Panc1 (cell line): ENCODE results near the gene TSC22D3. TPM values are rescaled to one million over a fixed set of nuclear protein-coding genes. Genes with fewer than 3 reads are reported as not detected.

Experiments used
- ATAC-seq: fragments of 200-7000 bp; cut with Tn5 transposase; 2 replicates; pipeline ENCODE4 v1.9.1; 2020; ENCODE audit warnings: mild to moderate bottlenecking, moderate library complexity
- BruUV-seq: library from RNA; stranded (reverse); fragments of 400-500 nt; replicated peaks from 2 replicates; lab custom pipeline; 2021; lab: Mats Ljungman, UMichigan
- CTCF ChIA-PET: fragments of 300-600 bp; sonication (Branson Sonifier 250); formaldehyde crosslinking; loops from one replicate; lab custom pipeline; 2022; ENCODE audit warnings: antibody characterized with exemption; lab: Charles Lee
- POLR2A ChIA-PET: fragments of 300-600 bp; sonication (Branson Sonifier 250); formaldehyde crosslinking; loops from one replicate; lab custom pipeline; 2022; ENCODE audit warnings: antibody characterized with exemption; lab: Charles Lee
- DNase-seq: peaks from one replicate; pipeline ENCODE4 v3.0.0-alpha.2; 2010; ENCODE audit warnings: low read depth, low spot score
- H3K27ac ChIP-seq: 2 replicates; pipeline ENCODE4 v1.5.1; 2011; ENCODE audit warnings: mild to moderate bottlenecking, low read length, inconsistent platforms
- H3K27me3 ChIP-seq: fragments of 200-500 bp; sonication (Bioruptor generic); 2 replicates; pipeline ENCODE4 v1.6.0; 2014; ENCODE audit warnings: low read length, inconsistent platforms; ENCODE audit not compliant: control insufficient read depth, insufficient read depth
- H3K36me3 ChIP-seq: fragments of 200-500 bp; sonication (Bioruptor generic); 2 replicates; pipeline ENCODE4 v1.5.1; 2014; ENCODE audit warnings: inconsistent platforms, mild to moderate bottlenecking, low read length, moderate library complexity; ENCODE audit not compliant: control insufficient read depth, insufficient read depth
- H3K4me1 ChIP-seq: 2 replicates; pipeline ENCODE4 v1.5.1; 2011; ENCODE audit warnings: inconsistent platforms, mild to moderate bottlenecking, low read length, moderate library complexity; ENCODE audit not compliant: control insufficient read depth, insufficient read depth
- H3K4me3 ChIP-seq, 2 experiments: 2 replicates each; pipeline ENCODE4 v1.5.1; 2011 to 2012; ENCODE audit warnings: low read depth in 2 of 2, low read length in 2 of 2, mild to moderate bottlenecking in 2 of 2, inconsistent platforms in 1 of 2, moderate library complexity in 1 of 2
- H3K9me3 ChIP-seq: fragments of 200-500 bp; sonication (Bioruptor generic); 2 replicates; pipeline ENCODE4 v1.5.1; 2014; ENCODE audit warnings: low read depth, mild to moderate bottlenecking, inconsistent platforms, low read length, moderate library complexity; ENCODE audit not compliant: control insufficient read depth, insufficient read depth
- CTCF ChIP-seq: fragments of 450-650 bp; IDR thresholded peaks from 2 replicates; pipeline ENCODE4 v1.5.1; 2017; ENCODE audit warnings: mild to moderate bottlenecking
- POLR2AphosphoS5 ChIP-seq: IDR thresholded peaks from 2 replicates; pipeline ENCODE4 v1.6.1; 2012; ENCODE audit warnings: mild to moderate bottlenecking, low read depth, low read length, moderate library complexity
- REST ChIP-seq, 2 experiments: IDR thresholded peaks; 2 replicates each; pipeline ENCODE4 v1.6.1; 2011 to 2012; ENCODE audit warnings: low read depth in 2 of 2, control low read depth in 1 of 2, low read length in 1 of 2, mild to moderate bottlenecking in 1 of 2, moderate library complexity in 1 of 2; ENCODE audit not compliant: insufficient read depth in 1 of 2
- SIN3A ChIP-seq: IDR thresholded peaks from 2 replicates; pipeline ENCODE4 v1.6.1; 2012; ENCODE audit warnings: low read depth, mild to moderate bottlenecking, low read length, moderate library complexity, borderline replicate concordance; ENCODE audit not compliant: insufficient read depth
- TCF7L2 ChIP-seq: IDR thresholded peaks from 2 replicates; pipeline ENCODE4 v1.6.1; 2011; ENCODE audit warnings: mild to moderate bottlenecking, low read depth, low read length, inconsistent platforms
- in situ Hi-C: cut with HindIII; loops from 2 replicates; pipeline ENCODE4 v1.10.0; 2016; ENCODE audit warnings: low sequenced_read_pairs, low pct_unique_long_range_greater_than_20kb
- intact Hi-C: fragments of 100-400 bp; cut with micrococcal nuclease; formaldehyde crosslinking; loops from one replicate; pipeline ENCODE4 v1.10.0; 2022; ENCODE audit not compliant: unreplicated experiment
- total RNA-seq: library from RNA; stranded (reverse); gene quantifications from one replicate; pipeline ENCODE4 v1.2.1, GENCODE V29; 2021; ENCODE audit not compliant: unreplicated experiment

TSC22D3 gene
- total RNA-seq, 1 experiment from 2014 or later: 7.2 TPM

GRCh38 chrX:107676559-107677378 is 98.8 kb downstream of the TSC22D3 start:
- TF ChIP-seq REST (IDR thresholded peaks at IDR 0.05; ENCODE audit: insufficient read depth in 1 of 2, low read depth in 2 of 2, low read length in 1 of 2): no peak
- TF ChIP-seq POLR2AphosphoS5: peak; percentile 64; the same call in 1 of the 2 replicates
- no peak for TF ChIP-seq TCF7L2
- no peak for TF ChIP-seq CTCF
- DNase-seq: peak; percentile 54
- intact Hi-C loops: loop anchor here (5.0 kb wide), 1 partner anchor 101 kb away; the partner anchor contains the start of genes NCBP2L and TSC22D3
- ATAC-seq: peak; percentile 90
- BruUV-seq: no TSS peak
- Histone ChIP-seq H3K9me3 (no peaks in the 10 kb centered on the region), H3K4me1 (peaks cover 25% of the 10 kb centered on the region), H3K27ac (peak overlapping the region; percentile 94), H3K36me3 (no peaks in the 10 kb centered on the region), H3K4me3 (peak overlapping the region; percentile 81), H3K27me3 (0 out of 2 replicates have a peak, but pooled peaks cover 2% of the 10 kb centered on the region)
- ChIA-PET POLR2A (interaction anchor here (0.8 to 1.6 kb wide), 2 partner anchors 34 to 49 kb away, joined by 3 read pairs; partner anchors contain the start of gene PRPS1), CTCF (interaction anchor here (0.7 kb wide), 1 partner anchor 40 kb away, joined by 3 read pairs; no protein-coding TSS in a partner anchor)
- in situ Hi-C loops: no loop called here

- Histone ChIP-seq H3K9me3 (no peaks in the 10 kb centered on the region), H3K27me3 (0 out of 2 replicates have a peak, but pooled peaks cover 2% of the 10 kb centered on the region), H3K4me3 (peak overlapping the region; percentile 81), H3K4me1 (peaks cover 25% of the 10 kb centered on the region), H3K36me3 (no peaks in the 10 kb centered on the region), H3K27ac (peak overlapping the region; percentile 94)
- in situ Hi-C loops: no loop called here
- 0 out of 2 replicates have a peak, but pooled peaks have one; percentile 10 for ATAC-seq
- intact Hi-C loops: loop anchor here (5.0 kb wide), 1 partner anchor 101 kb away; the partner anchor contains the start of genes NCBP2L and TSC22D3
- ChIA-PET CTCF (no interaction called here), POLR2A (interaction anchor here (1.6 kb wide), 1 partner anchor 48 kb away, joined by 3 read pairs; the partner anchor contains the start of gene PRPS1)
- TF ChIP-seq CTCF: no peak
- no peak for TF ChIP-seq REST (IDR thresholded peaks at IDR 0.05; ENCODE audit: insufficient read depth in 1 of 2, low read depth in 2 of 2, low read length in 1 of 2)
- no peak for TF ChIP-seq SIN3A
- TF ChIP-seq TCF7L2: no peak
- TF ChIP-seq POLR2AphosphoS5: no peak
- BruUV-seq: no TSS peak
- no peak for DNase-seq
Measured at GRCh38 chrX:107675823-107676555, 99.6 kb downstream of the TSC22D3 start.
